MCF 10A (cell line): ENCODE measurements around the gene NXPH3. TPM values are rescaled to one million over a fixed set of nuclear protein-coding genes. Genes with fewer than 3 reads are reported as not detected.

Source experiments
- BruUV-seq: library from RNA; stranded (reverse); fragments of 400-500 nt; replicated peaks from 2 replicates; lab custom pipeline; 2021; lab: Mats Ljungman, UMichigan
- CTCF ChIA-PET: fragments of 300-600 bp; sonication (Branson Sonifier 250); formaldehyde crosslinking; extraction: SDS; loops from one replicate; lab custom pipeline; 2021; ENCODE audit warnings: antibody characterized with exemption, inconsistent platforms; lab: Yijun Ruan, JAX
- POLR2A ChIA-PET: fragments of 300-600, 350-650 bp; sonication (Branson Sonifier 250); formaldehyde crosslinking; extraction: SDS; loops from one replicate; lab custom pipeline; 2020; ENCODE audit warnings: antibody characterized with exemption, inconsistent platforms; lab: Yijun Ruan, JAX
- DNase-seq: peaks from one replicate; pipeline ENCODE4 v3.0.0-alpha.2; 2018; ENCODE audit not compliant: unreplicated experiment
- H3K27ac Mint-ChIP-seq: one replicate; pipeline ENCODE4 v1.8.0; 2022; ENCODE audit warnings: mild to moderate bottlenecking, low read depth, mixed read lengths; ENCODE audit not compliant: unreplicated experiment
- H3K27me3 Mint-ChIP-seq: one replicate; pipeline ENCODE4 v1.8.0; 2022; ENCODE audit warnings: mixed read lengths; ENCODE audit not compliant: insufficient read depth, unreplicated experiment
- H3K36me3 Mint-ChIP-seq: one replicate; pipeline ENCODE4 v1.8.0; 2022; ENCODE audit warnings: mild to moderate bottlenecking, moderate library complexity, mixed read lengths; ENCODE audit not compliant: insufficient read depth, unreplicated experiment
- H3K4me1 Mint-ChIP-seq: one replicate; pipeline ENCODE4 v1.8.0; 2022; ENCODE audit warnings: mixed read lengths; ENCODE audit not compliant: insufficient read depth, unreplicated experiment
- H3K4me3 Mint-ChIP-seq: one replicate; pipeline ENCODE4 v1.8.0; 2022; ENCODE audit warnings: mild to moderate bottlenecking, moderate library complexity, mixed read lengths; ENCODE audit not compliant: unreplicated experiment
- H3K9me3 Mint-ChIP-seq: one replicate; pipeline ENCODE4 v1.8.0; 2022; ENCODE audit warnings: mixed read lengths; ENCODE audit not compliant: unreplicated experiment
- CTCF ChIP-seq: fragments of 200-600 bp; IDR thresholded peaks from one replicate; pipeline ENCODE4 v1.8.0; 2022; ENCODE audit warnings: antibody characterized with exemption, mild to moderate bottlenecking; ENCODE audit not compliant: unreplicated experiment
- intact Hi-C: fragments of 100-400 bp; cut with micrococcal nuclease; formaldehyde crosslinking; loops from 2 replicates; pipeline ENCODE4 v1.14.1; 2022
- total RNA-seq: library from RNA; stranded (reverse); gene quantifications from 2 replicates; pipeline ENCODE4 v1.2.3, GENCODE V29; 2022

The NXPH3 gene
- total RNA-seq, 1 experiment from 2014 or later = not detected

DNA sequence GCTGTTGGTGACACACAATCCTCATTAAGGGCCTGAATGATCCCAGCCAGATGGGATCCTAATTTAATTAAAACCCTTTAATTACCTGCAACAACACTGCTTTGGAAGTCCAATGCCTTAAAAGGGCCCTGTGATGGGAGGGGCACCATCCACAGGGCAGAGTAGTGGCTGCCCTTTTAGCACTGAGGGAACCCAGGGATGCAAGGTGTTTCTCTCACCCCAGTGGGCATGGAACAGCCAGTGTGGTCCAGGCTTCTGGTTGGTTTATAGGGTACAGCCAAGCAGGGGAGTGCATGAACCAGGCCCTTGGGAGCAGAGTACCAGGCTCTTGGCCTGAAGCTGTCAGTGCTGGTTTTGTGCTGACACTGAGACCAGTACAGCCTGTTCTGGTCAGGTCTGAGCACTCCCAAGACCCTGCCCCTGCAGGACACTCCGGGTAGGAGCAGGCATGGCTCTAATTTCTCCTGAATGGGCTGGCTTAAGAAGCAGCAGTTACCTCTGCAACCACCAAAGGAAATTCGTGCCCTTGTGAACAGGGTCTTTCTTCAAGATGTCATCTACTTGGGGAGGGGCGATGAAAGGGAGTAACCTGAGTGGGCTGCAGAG, 9.9 kb downstream of the NXPH3 start:
- Mint-ChIP-seq H3K9me3 (no peaks in the 10 kb centered on the region), H3K4me1 (peaks cover 12% of the 10 kb centered on the region), H3K4me3 (no peak overlapping the region), H3K27ac (no peak overlapping the region), H3K36me3 (peaks cover 10% of the 10 kb centered on the region), H3K27me3 (no peaks in the 10 kb centered on the region)
- intact Hi-C loops = no loop called here
- ChIA-PET POLR2A (no interaction called here), CTCF (interaction anchor here (0.7 to 1.2 kb wide), 3 partner anchors 11 to 110 kb away, joined by 3 to 4 read pairs (median 3); no protein-coding TSS in a partner anchor)
- no TSS peak for BruUV-seq
- no peak for DNase-seq
- no peak for TF ChIP-seq CTCF

- BruUV-seq = no TSS peak
- POLR2A ChIA-PET = no interaction called here
- H3K4me1 Mint-ChIP-seq = peaks cover 12% of the 10 kb centered on the region
- DNase-seq = no peak
- TF ChIP-seq CTCF = no peak
- H3K27me3 Mint-ChIP-seq = no peaks in the 10 kb centered on the region
- H3K27ac Mint-ChIP-seq = no peak overlapping the region
- intact Hi-C loops = no loop called here
- peaks cover 19% of the 10 kb centered on the region for H3K36me3 Mint-ChIP-seq
- CTCF ChIA-PET = interaction anchor here (0.6 to 0.7 kb wide), 2 partner anchors 11 to 32 kb away, joined by 3 read pairs; no protein-coding TSS in a partner anchor
- H3K4me3 Mint-ChIP-seq = no peak overlapping the region
- no peaks in the 10 kb centered on the region for H3K9me3 Mint-ChIP-seq
Observed at GRCh38 chr17:49587366-49588073, 11.8 kb downstream of the NXPH3 start.

- no peak for DNase-seq
Observed at GRCh38 chr17:49588312-49588711, 12.6 kb downstream of the NXPH3 start.

More at GRCh38 chr17:49588312-49588711, 12.6 kb downstream of the NXPH3 start:
- intact Hi-C loops = no loop called here
- no peak overlapping the region for H3K27ac Mint-ChIP-seq
- ChIA-PET CTCF (no interaction called here), POLR2A (no interaction called here)
- BruUV-seq = no TSS peak
- no peaks in the 10 kb centered on the region for H3K9me3 Mint-ChIP-seq
- peaks cover 19% of the 10 kb centered on the region for H3K36me3 Mint-ChIP-seq
- H3K4me3 Mint-ChIP-seq = no peak overlapping the region
- peaks cover 7% of the 10 kb centered on the region for H3K4me1 Mint-ChIP-seq
- H3K27me3 Mint-ChIP-seq = no peaks in the 10 kb centered on the region
- no peak for TF ChIP-seq CTCF
